PC-9 (cell line): ENCODE measurements around the gene EYA4.

Experiments
- CTCF ChIP-seq: fragments of 200-600 bp; sonication (generic); conservative IDR thresholded peaks from 2 replicates; pipeline ENCODE4 v1.6.1; 2017; ENCODE audit warnings: mixed run types, antibody characterized with exemption, mild to moderate bottlenecking, moderate library complexity
- EZH2 ChIP-seq: fragments of 200-600 bp; sonication (generic); IDR thresholded peaks from 2 replicates; pipeline ENCODE4 v1.8.0; 2017; ENCODE audit warnings: antibody characterized with exemption, low read depth

DNA sequence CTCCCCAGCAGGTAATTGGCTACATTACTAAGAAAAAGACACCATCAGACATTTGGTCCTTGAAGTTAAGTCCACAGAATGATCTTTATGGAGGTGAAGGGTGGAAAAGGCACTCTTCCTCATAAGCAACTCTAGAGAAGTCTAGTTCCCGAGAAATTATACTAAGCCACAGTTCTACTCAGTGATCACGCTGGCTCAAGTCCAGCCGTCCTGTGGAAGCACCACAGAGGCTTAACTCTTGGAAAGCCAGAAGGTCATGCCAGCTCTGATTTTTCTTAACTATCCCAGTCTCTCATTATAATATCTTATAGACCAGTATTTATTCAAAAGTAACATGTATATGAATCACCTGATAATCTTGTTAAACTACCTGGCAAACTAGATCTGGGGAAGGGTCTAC is 258.5 kb downstream of the EYA4 start:
- no peak for TF ChIP-seq CTCF
- no peak for TF ChIP-seq EZH2
